Raji (cell line): Measurements from ENCODE around the gene SPTBN2.

Experiments used
- POLR2A ChIP-seq: IDR thresholded peaks from 2 replicates; pipeline ENCODE4 v1.6.1; 2011; ENCODE audit warnings: low read depth, low read length, control low read depth; ENCODE audit not compliant: insufficient read depth

The SPTBN2 gene

GRCh38 chr11:66729447-66729846, 431 bp upstream of the SPTBN2 start:
- TF ChIP-seq POLR2A = no peak

- TF ChIP-seq POLR2A = no peak
These were observed 851 bp downstream of the SPTBN2 start for GRCh38 chr11:66728038-66728692.

- no peak for TF ChIP-seq POLR2A
These were observed 1.6 kb downstream of the SPTBN2 start for GRCh38 chr11:66727282-66728037.

- no peak for TF ChIP-seq POLR2A
These were observed 3.4 kb downstream of the SPTBN2 start for GRCh38 chr11:66725647-66726046.

GRCh38 chr11:66725114-66725513, 3.9 kb downstream of the SPTBN2 start:
- no peak for TF ChIP-seq POLR2A

GRCh38 chr11:66723693-66724092, 5.3 kb downstream of the SPTBN2 start:
- TF ChIP-seq POLR2A = no peak

GRCh38 chr11:66722745-66723651, 6.0 kb downstream of the SPTBN2 start:
- TF ChIP-seq POLR2A = no peak

GRCh38 chr11:66721939-66722338, 7.1 kb downstream of the SPTBN2 start:
- TF ChIP-seq POLR2A = no peak

- no peak for TF ChIP-seq POLR2A
These were observed 8.0 kb downstream of the SPTBN2 start for GRCh38 chr11:66720899-66721470.

- TF ChIP-seq POLR2A = no peak
These were observed 8.7 kb downstream of the SPTBN2 start for GRCh38 chr11:66720223-66720898.

- TF ChIP-seq POLR2A = no peak
These were observed 9.7 kb downstream of the SPTBN2 start for GRCh38 chr11:66719111-66719872.

- no peak for TF ChIP-seq POLR2A
These were observed 10.6 kb downstream of the SPTBN2 start for GRCh38 chr11:66718320-66718971.

GRCh38 chr11:66717925-66718319, 11.1 kb downstream of the SPTBN2 start:
- TF ChIP-seq POLR2A = no peak
